ENCODE data around the gene PBX1.
"Not testable (repeated sequence)": the region's sequence is repeated elsewhere in the genome, so short reads cannot be mapped to it uniquely, and the experiment has no call there.

PBX1 gene

DNA sequence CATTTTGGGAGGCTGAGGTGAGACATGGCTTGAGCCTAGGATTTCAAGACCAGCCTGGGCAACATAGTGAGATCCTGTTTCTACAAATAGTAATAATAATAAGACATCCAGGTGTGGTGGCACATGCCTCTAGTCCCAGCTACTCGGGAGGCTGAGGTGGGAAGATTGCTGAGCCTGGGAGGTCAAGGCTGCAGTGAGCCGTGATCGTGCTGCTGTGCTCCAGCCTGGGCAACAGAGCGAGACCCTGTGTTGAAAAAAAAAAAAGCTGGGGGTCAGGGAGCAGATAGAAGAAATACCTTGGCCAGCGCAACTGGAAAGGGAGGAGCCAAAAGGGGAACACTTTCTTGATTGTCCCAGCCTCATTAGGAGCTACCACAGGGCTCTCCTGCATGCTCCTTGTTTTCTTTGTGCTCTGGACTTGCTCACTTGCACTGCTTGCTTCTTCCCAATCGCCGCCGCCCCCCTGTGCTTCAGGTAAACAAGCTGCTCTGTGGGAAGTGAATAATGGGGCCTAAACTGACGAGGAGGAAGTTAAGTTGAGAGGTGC is 31.1 kb downstream of the PBX1 start:
- no peak for DNase-seq (ENCODE audit: low read depth in 2 of 3, low spot score in 2 of 3)

DNA sequence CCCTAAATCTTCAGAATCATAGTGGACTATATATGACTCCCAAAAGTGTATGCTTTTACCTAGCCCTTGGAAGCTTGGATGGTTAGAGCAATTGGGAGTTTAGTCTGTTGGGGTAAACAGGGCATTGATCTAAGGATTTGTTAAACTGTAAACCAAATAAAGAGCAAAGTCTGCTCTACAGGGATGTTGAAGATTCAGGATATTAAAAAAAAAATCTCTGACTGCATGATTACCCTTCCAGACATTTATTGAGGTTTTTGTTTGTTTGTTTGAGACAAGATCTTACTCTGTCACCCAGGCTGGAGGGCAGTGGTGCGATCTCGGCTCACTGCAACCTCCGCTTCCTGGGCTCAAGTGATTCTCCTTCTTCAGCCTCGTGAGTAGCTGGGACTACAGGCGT is 31.6 kb downstream of the PBX1 start:
- DNase-seq (ENCODE audit: low read depth in 2 of 3, low spot score in 2 of 3), result no peak

GRCh38 chr1:164591858-164592257 is 32.9 kb downstream of the PBX1 start:
- no peak for DNase-seq (ENCODE audit: low read depth in 2 of 3, low spot score in 2 of 3)

GRCh38 chr1:164592634-164593033 is 33.6 kb downstream of the PBX1 start:
- no peak for DNase-seq (ENCODE audit: low read depth in 2 of 3, low spot score in 2 of 3)

- DNase-seq (ENCODE audit: low read depth in 2 of 3, low spot score in 2 of 3), result no peak
Observed at GRCh38 chr1:164595212-164595611, 36.2 kb downstream of the PBX1 start.

- DNase-seq (ENCODE audit: low read depth in 2 of 3, low spot score in 2 of 3), result no peak
Observed at GRCh38 chr1:164596172-164596571, 37.2 kb downstream of the PBX1 start.

GRCh38 chr1:164598719-164599118 is 39.7 kb downstream of the PBX1 start:
- no peak for DNase-seq (ENCODE audit: low read depth in 2 of 3, low spot score in 2 of 3)

GRCh38 chr1:164599272-164599671 is 40.3 kb downstream of the PBX1 start:
- DNase-seq (ENCODE audit: low read depth in 2 of 3, low spot score in 2 of 3), result no peak

DNA sequence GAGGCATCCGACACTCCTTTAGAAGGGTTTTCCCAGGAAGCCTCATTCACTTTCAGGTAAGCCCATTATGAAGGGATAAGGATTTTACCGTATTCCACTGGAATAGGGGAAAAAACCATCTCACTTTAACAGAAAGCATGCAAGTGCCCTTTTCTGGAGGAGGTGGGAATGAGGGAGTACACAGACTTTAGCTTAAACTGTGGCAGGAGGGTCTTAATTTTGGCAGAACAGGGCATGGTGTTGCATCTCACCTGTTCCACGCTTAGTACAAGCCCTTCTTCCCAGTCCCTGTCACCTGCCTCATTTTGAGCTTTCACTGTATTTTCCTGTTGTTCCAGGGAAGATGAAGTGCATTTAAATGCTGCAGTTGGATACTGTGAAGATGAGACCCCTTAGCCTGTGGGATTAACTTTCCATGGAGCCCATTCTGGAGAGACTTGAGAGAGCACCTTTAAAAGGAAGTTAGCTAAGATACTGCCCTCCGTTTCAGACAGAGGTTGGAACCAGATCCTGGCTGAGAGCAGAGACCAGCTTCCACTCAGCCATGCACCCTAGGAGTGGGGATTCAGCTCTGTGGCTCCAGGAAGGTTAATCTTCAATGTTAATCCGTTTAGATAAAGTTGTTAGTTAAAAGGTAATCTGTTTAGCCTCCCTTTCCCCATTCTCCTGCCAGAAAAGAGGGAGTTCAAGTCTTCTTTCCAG is 42.6 kb downstream of the PBX1 start:
- no peak for DNase-seq (ENCODE audit: low read depth in 2 of 3, low spot score in 2 of 3)

DNA sequence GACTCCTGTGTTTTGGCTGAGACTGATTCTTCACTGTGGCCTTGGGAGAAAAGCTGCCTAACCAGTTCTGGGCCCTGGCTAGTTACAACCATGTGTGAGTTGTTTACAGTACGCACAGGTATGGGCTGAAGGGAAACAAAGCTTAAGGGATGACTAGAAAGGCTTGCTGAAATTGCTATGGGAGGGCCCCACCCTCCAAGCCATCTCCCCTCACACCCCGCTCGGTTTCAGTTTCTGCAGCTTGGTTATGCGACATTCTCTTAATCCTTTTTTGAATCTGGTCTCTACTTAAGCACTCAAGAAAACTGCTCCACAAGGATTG is 43.1 kb downstream of the PBX1 start:
- no peak for DNase-seq (ENCODE audit: low read depth in 2 of 3, low spot score in 2 of 3)

DNA sequence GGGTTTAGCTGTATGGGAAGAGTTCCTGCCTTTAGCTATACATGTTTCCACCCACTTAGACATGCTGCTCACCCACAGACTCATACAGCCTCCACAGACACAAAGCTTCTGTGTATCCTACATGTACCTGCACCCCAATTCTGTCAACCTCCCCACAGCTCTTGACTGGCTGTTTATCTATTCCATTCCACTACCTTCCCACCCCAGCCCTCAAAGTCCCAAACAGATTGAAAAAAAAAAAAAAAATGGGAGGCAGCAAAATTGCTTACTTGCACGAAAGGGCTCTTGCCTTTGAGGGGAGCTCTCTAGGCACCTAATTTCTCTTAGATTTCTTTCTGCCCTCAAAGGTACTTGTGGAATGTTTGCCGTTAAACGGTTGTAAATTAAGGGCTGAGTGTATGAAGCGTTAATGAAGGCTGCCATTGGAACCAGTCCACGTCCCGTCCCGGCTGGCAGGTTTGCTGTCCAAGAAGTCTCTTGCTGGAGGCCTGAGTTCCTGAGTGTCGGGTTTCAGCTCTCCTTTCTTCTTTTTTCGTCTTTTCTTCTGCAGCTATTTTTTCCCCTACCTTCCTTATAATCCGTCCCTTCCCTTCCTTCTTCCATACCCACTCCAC is 43.6 kb downstream of the PBX1 start:
- no peak for DNase-seq (ENCODE audit: low read depth in 2 of 3, low spot score in 2 of 3)

DNA sequence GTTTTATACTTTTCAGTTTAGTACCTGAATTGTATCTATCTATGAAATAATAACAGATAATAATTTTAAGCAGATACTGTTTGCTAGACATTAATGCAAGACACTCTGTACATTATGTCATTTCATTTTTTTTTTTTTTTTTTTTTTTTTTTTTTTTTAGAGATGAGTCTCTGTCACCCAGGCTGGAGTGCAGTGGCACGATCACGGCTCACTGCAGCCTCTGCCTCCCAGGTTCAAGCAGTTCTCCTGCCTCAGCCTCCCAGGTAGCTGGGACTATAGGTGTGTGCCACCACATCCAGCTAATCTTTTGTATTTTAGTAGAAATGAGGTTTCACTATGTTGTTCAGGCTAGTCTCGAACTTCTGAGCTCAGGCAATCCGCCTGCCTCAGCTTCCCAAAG is 44.8 kb downstream of the PBX1 start:
- not testable (repeated sequence) for DNase-seq (ENCODE audit: low read depth in 2 of 3, low spot score in 2 of 3)

DNA sequence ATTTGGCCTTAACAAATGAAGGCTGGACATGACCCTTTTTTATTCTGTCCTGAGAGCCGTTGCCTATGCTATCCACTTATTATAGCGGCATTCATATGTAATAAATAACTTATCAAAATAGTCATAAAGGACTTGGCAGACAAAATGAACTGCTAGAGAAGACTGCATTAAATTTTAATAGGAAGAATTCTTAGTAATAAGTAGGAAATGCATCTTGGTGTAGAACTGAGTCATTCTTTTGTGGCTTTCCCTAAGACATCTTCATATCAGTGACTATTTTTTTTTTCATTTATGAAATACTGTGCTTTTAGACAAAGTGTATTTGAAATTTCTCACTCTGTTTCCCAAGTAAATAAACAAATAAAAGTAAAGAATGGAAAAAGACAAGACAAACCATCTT is 45.6 kb downstream of the PBX1 start:
- DNase-seq (ENCODE audit: low read depth in 2 of 3, low spot score in 2 of 3), result no peak

- DNase-seq (ENCODE audit: low read depth in 2 of 3, low spot score in 2 of 3), result no peak
Observed at GRCh38 chr1:164605254-164606091, 46.5 kb downstream of the PBX1 start.

DNA sequence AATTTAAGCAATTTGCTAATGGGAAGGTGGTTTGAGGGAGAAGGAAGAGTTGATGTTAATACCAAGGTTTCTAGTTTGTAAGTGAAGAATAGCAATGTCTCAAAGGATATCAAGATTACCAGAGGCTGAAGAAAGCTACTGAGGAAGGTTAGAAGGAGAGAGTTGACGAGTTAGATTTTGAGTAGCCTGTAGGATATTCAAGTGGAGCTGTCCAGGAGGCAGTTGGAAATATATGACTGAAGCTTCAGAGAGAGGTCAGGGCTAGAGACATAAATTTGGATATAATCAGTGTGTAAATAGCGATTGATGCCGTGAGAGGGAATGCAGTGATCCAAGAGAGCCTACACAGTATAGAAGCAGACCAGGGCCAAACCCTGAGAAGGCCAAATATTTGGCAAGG is 48.4 kb downstream of the PBX1 start:
- DNase-seq (ENCODE audit: low read depth in 2 of 3, low spot score in 2 of 3), result no peak

DNA sequence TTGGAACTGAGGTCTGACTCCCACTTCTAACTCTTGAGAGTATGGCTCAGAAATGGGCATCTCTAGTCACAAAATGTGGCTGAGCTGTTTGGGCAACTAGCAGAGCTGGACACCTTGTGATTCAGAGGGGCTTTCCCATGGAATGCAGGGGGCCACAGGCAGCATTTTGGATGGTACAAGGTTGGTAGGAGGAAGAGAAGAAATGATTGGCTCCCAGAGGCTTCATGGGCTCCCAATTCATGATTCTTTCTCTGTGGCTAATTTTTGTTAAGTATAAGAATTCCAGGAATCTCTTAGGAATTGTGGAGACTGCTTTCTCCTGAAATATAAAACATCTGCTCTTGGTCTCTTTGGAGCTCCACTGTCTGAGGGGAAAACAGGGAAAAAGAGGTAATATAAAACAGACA is 49.7 kb downstream of the PBX1 start:
- no peak for DNase-seq (ENCODE audit: low read depth in 2 of 3, low spot score in 2 of 3)

DNA sequence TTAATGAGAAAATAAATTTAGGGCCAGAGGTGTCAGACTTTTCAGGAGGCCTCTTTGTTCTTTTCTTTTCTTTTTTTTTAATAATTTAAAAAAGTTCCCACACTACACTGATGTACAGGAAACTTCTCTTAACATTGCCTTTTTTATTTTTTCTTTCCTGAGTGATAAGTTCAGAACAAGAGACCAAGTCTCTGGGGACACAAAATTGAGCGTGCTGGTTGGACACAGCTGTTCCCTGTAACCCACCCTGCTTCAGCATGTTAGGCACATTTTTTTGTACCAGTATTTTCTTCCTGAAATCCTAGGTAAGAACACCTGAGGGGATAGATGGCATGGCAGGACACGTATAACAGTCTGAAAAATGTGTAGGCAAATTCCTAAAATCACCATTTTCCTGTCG is 50.1 kb downstream of the PBX1 start:
- no peak for DNase-seq (ENCODE audit: low read depth in 2 of 3, low spot score in 2 of 3)

DNA sequence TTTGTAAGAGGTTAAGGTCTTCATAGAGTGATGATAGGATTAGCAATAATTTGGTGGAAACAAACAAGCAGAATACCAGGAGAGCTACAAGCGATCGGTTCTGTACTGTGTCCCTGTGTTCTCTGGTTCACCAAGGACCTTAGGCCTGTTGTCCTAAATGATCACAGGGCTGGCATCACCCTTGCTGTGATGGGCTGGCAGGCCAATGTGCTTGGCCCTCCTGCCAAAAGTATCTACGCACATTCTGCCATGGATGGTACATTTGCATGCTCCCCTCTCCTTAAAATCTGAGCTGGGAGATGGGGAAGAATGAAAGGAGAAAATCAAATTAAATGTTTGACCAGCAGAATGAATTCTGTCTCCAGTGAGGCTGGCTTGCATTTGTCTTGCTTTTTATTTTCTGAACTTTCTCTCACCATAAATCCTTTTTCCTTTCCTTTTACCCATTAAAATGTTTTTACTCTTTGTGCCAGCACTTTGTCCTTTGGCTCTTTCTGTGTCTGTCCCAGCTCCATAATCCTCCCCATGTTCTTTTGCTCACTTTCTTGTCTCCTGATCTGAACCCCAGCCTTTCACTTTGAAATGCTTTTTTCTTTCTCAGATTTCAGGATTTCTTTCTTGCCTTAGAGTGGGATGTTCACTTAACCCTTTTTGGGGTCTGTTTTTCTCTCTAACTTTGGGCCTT is 51.7 kb downstream of the PBX1 start:
- no peak for DNase-seq (ENCODE audit: low read depth in 2 of 3, low spot score in 2 of 3)

DNA sequence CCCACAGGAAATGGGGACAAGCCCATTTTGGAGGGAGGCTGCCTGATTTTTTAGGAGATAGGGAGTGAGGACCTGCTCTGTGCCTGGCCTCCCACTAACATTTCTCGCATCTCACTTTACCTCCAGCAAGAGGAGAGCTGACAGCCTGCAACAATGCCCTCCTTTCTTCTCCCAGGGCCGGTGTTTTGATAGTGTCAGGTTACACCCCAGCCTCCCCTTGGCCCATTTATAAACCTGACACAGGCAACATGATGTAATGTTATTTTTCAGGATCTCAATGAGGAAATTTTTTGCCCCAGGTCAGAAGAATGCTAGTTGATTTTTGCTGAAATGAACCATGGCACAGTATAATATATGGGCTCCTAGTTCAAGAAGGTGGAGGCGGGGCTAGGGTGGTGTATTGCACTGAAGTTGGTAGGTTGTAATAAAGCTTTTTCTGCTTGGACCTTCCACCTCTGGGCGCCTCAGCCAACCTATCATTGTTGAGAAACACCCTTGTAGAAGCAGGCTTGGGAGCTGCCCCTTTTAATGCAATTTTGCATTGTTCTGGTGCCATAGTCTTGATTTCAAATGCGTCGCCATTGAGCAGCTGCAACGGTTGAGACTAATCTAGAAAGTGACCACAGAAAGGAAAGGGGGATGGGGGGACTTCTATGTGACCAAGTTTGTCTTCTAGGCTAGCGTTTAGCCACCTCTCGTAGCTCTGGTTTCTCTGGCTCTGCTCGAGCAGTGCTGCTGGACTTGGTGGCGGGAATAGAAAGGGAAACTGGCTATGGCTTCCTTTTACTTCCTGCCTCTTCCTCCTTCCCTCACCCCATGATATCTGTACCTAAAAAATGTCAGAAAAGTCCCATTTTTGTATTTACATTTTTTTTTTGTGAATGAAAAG is 53.0 kb downstream of the PBX1 start:
- DNase-seq (ENCODE audit: low read depth in 2 of 3, low spot score in 2 of 3), result no peak

GRCh38 chr1:164613176-164613575 is 54.2 kb downstream of the PBX1 start:
- DNase-seq (ENCODE audit: low read depth in 2 of 3, low spot score in 2 of 3), result no peak

DNA sequence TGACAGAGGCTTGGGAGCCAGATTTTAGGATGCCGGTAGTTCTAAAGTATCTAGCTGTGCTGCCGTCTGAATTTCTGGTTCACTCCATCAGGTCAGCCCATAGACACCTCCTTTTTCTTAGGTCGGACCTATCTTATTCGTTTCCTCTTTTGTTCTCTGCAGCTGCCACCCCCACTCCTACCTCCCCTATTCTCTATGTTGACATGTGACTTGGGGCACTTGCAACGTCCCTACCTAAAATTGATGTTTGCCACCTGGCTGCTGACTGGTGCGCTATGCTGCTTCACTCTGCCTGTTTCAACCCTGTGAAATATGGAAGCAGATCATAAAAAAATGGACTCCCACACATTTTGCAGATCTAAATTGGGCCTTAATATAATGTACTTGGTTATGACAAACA is 55.3 kb downstream of the PBX1 start:
- DNase-seq (ENCODE audit: low read depth in 2 of 3, low spot score in 2 of 3), result no peak
